GM21367 (cell line): ENCODE measurements around the gene CDYL.
"Not testable (repeated sequence)": the region's sequence is repeated elsewhere in the genome, so short reads cannot be mapped to it uniquely, and the experiment has no call there.

Source experiments
- ATAC-seq: cut with Tn5 transposase; IDR thresholded peaks from one replicate; pipeline ENCODE4 v1.9.1; 2021; ENCODE audit not compliant: unreplicated experiment

The CDYL gene

GRCh38 chr6:4829089-4829488 lies 52.9 kb downstream of the CDYL start:
- ATAC-seq = no peak

GRCh38 chr6:4835540-4835939 lies 59.3 kb downstream of the CDYL start:
- ATAC-seq = not testable (repeated sequence)

GRCh38 chr6:4840169-4840568 lies 64.0 kb downstream of the CDYL start:
- no peak for ATAC-seq

GRCh38 chr6:4844108-4844507 lies 67.9 kb downstream of the CDYL start:
- no peak for ATAC-seq

- no peak for ATAC-seq
These were observed 70.2 kb downstream of the CDYL start for GRCh38 chr6:4846387-4846786.

GRCh38 chr6:4848382-4849068 lies 72.3 kb downstream of the CDYL start:
- ATAC-seq = no peak

GRCh38 chr6:4849226-4850022 lies 73.2 kb downstream of the CDYL start:
- no peak for ATAC-seq

- no peak for ATAC-seq
These were observed 74.8 kb downstream of the CDYL start for GRCh38 chr6:4851035-4851434.

GRCh38 chr6:4852186-4852585 lies 76.0 kb downstream of the CDYL start:
- ATAC-seq = not testable (repeated sequence)

GRCh38 chr6:4852938-4853337 lies 76.7 kb downstream of the CDYL start:
- ATAC-seq = no peak

- no peak for ATAC-seq
These were observed 77.1 kb downstream of the CDYL start for GRCh38 chr6:4853349-4853748.

GRCh38 chr6:4853782-4854511 lies 77.7 kb downstream of the CDYL start:
- ATAC-seq = no peak

GRCh38 chr6:4856785-4857184 lies 80.6 kb downstream of the CDYL start:
- no peak for ATAC-seq

GRCh38 chr6:4858194-4859015 lies 82.2 kb downstream of the CDYL start:
- no peak for ATAC-seq

GRCh38 chr6:4860387-4860786 lies 84.2 kb downstream of the CDYL start:
- ATAC-seq = no peak

- no peak for ATAC-seq
These were observed 85.4 kb downstream of the CDYL start for GRCh38 chr6:4861564-4861963.

GRCh38 chr6:4864519-4864918 lies 88.3 kb downstream of the CDYL start:
- ATAC-seq = no peak

GRCh38 chr6:4865006-4865405 lies 88.8 kb downstream of the CDYL start:
- ATAC-seq = not testable (repeated sequence)

- ATAC-seq = no peak
These were observed 94.8 kb downstream of the CDYL start for GRCh38 chr6:4870821-4871494.

- no peak for ATAC-seq
These were observed 95.6 kb downstream of the CDYL start for GRCh38 chr6:4871825-4872224.
